Loucy (cell line): ENCODE measurements around the gene VPS54.

ENCODE experiments used
- H2AFZ ChIP-seq: fragments of 200-600 bp; sonication (generic); 2 replicates; pipeline ENCODE4 v1.6.0; 2016; ENCODE audit warnings: antibody characterized with exemption, mild to moderate bottlenecking, low read length, moderate library complexity
- H3F3A ChIP-seq: fragments of 200-600 bp; 2 replicates; pipeline ENCODE4 v1.6.0; 2016; ENCODE audit warnings: antibody characterized with exemption, low read depth, mild to moderate bottlenecking
- H3K27me3 ChIP-seq: fragments of 200-600 bp; sonication (generic); 2 replicates; pipeline ENCODE4 v1.6.1; 2014; ENCODE audit warnings: low read length, mild to moderate bottlenecking; ENCODE audit not compliant: insufficient read depth, poor library complexity, severe bottlenecking
- H3K36me3 ChIP-seq: fragments of 200-600 bp; sonication (generic); 2 replicates; pipeline ENCODE4 v1.6.1; 2016; ENCODE audit warnings: low read length; ENCODE audit not compliant: insufficient read depth
- H3K4me1 ChIP-seq: fragments of 200-600 bp; sonication (generic); 2 replicates; pipeline ENCODE4 v1.5.1; 2014; ENCODE audit warnings: low read length, mild to moderate bottlenecking; ENCODE audit not compliant: insufficient read depth, poor library complexity, severe bottlenecking
- H3K4me2 ChIP-seq: fragments of 200-600 bp; sonication (generic); 2 replicates; pipeline ENCODE4 v1.6.0; 2014; ENCODE audit warnings: antibody characterized with exemption, low read length, low read depth, mild to moderate bottlenecking; ENCODE audit not compliant: poor library complexity, severe bottlenecking
- H3K4me3 ChIP-seq: fragments of 200-600 bp; sonication (generic); 2 replicates; pipeline ENCODE4 v1.5.1; 2014; ENCODE audit warnings: low read length, mild to moderate bottlenecking, mixed read lengths; ENCODE audit not compliant: poor library complexity, severe bottlenecking
- H3K79me2 ChIP-seq: fragments of 200-600 bp; sonication (generic); 2 replicates; pipeline ENCODE4 v1.6.1; 2014; ENCODE audit warnings: low read length; ENCODE audit not compliant: insufficient read depth
- H3K9ac ChIP-seq: fragments of 200-600 bp; sonication (generic); 2 replicates; pipeline ENCODE4 v1.6.0; 2014; ENCODE audit warnings: mild to moderate bottlenecking, low read depth, low read length, moderate library complexity; ENCODE audit not compliant: poor library complexity, severe bottlenecking
- H3K9me2 ChIP-seq: fragments of 200-600 bp; sonication (generic); replicated peaks from 2 replicates; pipeline ENCODE4 v1.6.1; 2016; ENCODE audit warnings: low read depth, low read length, mixed read lengths
- H3K9me3 ChIP-seq: fragments of 200-600 bp; sonication (generic); 2 replicates; pipeline ENCODE4 v1.6.1; 2014; ENCODE audit warnings: mild to moderate bottlenecking, antibody characterized with exemption, low read length, low read depth; ENCODE audit not compliant: insufficient read depth
- H4K20me1 ChIP-seq: fragments of 200-600 bp; sonication (generic); 2 replicates; pipeline ENCODE4 v1.6.0; 2014; ENCODE audit warnings: antibody characterized with exemption, low read length, mild to moderate bottlenecking; ENCODE audit not compliant: insufficient read depth, poor library complexity, severe bottlenecking
- EZH2phosphoT487 ChIP-seq: fragments of 200-600 bp; IDR thresholded peaks from 2 replicates; pipeline ENCODE4 v1.6.1; 2018; ENCODE audit warnings: antibody characterized with exemption, mild to moderate bottlenecking, moderate library complexity, borderline replicate concordance
- TF ChIP-seq, protein P1 (sequence below): fragments of 200-600 bp; sonication (generic); conservative IDR thresholded peaks from 2 replicates; pipeline ENCODE4 v1.5.1; 2014; ENCODE audit warnings: mild to moderate bottlenecking, antibody characterized with exemption, low read length

The VPS54 gene

DNA sequence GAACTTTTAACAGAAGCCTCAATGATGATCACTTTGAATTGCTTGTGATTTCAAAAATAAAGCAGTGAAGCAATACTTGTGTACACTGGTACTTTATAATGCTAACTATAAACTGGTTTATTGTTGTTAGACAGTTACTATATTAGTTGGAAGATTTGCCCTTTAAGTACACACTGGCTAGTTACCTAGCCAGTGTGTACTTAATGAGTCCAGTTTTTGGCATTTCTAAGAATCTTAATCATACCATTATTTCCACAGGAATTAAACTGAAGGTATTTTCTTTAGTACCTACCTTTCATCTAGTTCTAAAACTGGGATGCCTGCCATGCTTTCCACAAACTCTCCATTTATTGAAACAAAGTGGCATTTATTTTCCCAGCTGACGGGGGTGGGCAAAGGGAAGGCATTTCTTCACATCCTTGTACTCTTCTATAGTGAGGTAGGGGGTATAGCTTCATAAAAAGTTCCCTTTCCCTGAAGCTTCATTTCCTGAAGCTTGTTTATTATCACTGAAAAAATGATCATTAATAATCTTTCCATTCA lies 127.7 kb downstream of the VPS54 start:
- Histone ChIP-seq H3K9me3 (no peaks in the 10 kb centered on the region), H3K9me2 (no peaks in the 10 kb centered on the region), H4K20me1 (no peaks in the 10 kb centered on the region), H2AFZ (no peak overlapping the region), H3F3A (no peaks in the 10 kb centered on the region), H3K9ac (no peak overlapping the region), H3K36me3 (peaks cover 83% of the 10 kb centered on the region), H3K4me1 (no peaks in the 10 kb centered on the region), H3K4me2 (no peak overlapping the region), H3K79me2 (no peaks in the 10 kb centered on the region), H3K27me3 (no peaks in the 10 kb centered on the region), H3K4me3 (no peak overlapping the region)
- no peak for TF ChIP-seq EZH2phosphoT487
- TF ChIP-seq, protein P1, sequence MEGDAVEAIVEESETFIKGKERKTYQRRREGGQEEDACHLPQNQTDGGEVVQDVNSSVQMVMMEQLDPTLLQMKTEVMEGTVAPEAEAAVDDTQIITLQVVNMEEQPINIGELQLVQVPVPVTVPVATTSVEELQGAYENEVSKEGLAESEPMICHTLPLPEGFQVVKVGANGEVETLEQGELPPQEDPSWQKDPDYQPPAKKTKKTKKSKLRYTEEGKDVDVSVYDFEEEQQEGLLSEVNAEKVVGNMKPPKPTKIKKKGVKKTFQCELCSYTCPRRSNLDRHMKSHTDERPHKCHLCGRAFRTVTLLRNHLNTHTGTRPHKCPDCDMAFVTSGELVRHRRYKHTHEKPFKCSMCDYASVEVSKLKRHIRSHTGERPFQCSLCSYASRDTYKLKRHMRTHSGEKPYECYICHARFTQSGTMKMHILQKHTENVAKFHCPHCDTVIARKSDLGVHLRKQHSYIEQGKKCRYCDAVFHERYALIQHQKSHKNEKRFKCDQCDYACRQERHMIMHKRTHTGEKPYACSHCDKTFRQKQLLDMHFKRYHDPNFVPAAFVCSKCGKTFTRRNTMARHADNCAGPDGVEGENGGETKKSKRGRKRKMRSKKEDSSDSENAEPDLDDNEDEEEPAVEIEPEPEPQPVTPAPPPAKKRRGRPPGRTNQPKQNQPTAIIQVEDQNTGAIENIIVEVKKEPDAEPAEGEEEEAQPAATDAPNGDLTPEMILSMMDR: no peak

DNA sequence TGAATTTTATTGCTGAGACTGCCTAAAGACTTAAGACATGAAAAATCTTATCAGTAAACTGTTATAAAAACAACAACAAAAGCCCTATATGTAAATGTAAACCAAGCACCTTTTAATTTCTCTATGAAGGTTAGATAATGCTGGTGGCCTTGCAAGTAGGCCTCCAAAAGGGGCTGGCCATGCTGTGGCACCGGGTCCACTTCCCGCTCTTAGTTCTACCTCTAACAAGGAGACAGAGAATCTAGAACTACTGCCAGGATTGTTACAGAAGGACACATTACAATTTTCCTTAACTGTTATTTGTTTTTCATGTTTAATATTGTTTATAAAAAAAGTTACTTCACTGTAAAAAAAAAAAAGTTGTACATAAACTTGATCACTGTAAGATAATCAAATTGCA lies 128.6 kb downstream of the VPS54 start:
- H3K4me2 ChIP-seq: no peak overlapping the region
- no peaks in the 10 kb centered on the region for H3K27me3 ChIP-seq
- peaks cover 86% of the 10 kb centered on the region for H3K36me3 ChIP-seq

DNA sequence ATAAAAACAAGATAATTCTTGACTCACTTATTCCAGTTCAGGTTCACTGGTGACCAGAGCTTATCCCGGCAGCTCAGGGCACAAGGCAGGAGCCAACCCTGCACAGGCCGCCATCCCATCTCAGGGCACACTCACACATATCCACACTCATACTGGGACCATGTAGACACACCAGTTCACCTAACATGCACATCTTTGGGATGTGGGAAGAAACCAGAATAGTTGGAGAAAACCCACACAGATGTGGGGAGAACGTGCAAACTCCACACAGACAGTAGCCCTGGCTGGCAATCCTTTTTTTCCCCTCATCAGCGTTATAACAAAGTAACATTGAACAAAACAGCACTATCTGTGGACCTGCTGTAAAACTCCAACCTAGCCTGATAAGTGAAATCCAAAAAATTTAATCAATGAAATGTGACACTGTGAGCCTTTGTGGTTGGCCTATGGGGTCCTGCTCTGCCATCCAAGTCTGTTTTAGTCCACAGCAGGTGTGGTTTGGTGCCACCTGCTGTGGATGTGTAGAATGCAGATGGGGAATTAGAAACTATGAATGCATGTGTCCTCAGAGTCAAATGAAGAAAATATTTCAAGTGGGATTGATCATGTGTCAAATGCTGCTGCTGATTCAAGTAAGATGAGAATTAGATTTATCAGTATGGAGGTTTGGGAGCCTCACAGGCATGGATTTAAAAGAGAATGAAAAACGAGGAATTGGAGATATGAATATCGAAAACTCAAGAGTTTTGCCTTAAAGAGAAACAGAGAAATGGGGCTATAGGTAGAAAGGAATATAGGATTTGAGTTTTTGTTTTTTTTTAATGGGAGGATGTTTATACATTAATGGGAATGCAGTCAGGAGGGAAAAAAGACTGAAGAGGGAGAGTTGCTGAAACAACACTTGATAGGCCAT lies 130.5 kb downstream of the VPS54 start:
- Histone ChIP-seq H3K27me3 (no peaks in the 10 kb centered on the region), H3K4me2 (no peak overlapping the region), H3K9me2 (no peaks in the 10 kb centered on the region), H3K79me2 (no peaks in the 10 kb centered on the region), H3K9me3 (no peaks in the 10 kb centered on the region), H3K4me1 (no peaks in the 10 kb centered on the region), H3K36me3 (peaks cover 91% of the 10 kb centered on the region), H3K9ac (no peak overlapping the region), H3F3A (no peaks in the 10 kb centered on the region), H4K20me1 (no peaks in the 10 kb centered on the region), H3K4me3 (no peak overlapping the region), H2AFZ (no peak overlapping the region)
- TF ChIP-seq, protein P1: peak; percentile 93
- TF ChIP-seq EZH2phosphoT487: no peak

More for the DNA sequence above, 128.6 kb downstream of the VPS54 start:
- no peak for TF ChIP-seq EZH2phosphoT487
- TF ChIP-seq, protein P1: no peak
- Histone ChIP-seq H3F3A (no peaks in the 10 kb centered on the region), H3K4me1 (no peaks in the 10 kb centered on the region), H3K9ac (no peak overlapping the region), H2AFZ (no peak overlapping the region), H3K9me2 (no peaks in the 10 kb centered on the region), H3K4me3 (no peak overlapping the region), H4K20me1 (no peaks in the 10 kb centered on the region), H3K9me3 (no peaks in the 10 kb centered on the region), H3K79me2 (no peaks in the 10 kb centered on the region)
